H1 (cell line): ENCODE results near the gene TOGARAM1. TPM values are rescaled to one million over a fixed set of nuclear protein-coding genes. Genes with fewer than 3 reads are reported as not detected.

Source experiments
- BRCA1 ChIP-seq: IDR thresholded peaks from 2 replicates; pipeline ENCODE4 v1.6.1; 2012; ENCODE audit warnings: low read depth, low read length, improper control_type of control experiment
- CHD7 ChIP-seq: fragments of 300-600 bp; sonication (generic); IDR thresholded peaks from 2 replicates; pipeline ENCODE4 v1.7.1; 2012; ENCODE audit warnings: low read length, moderate library complexity, mild to moderate bottlenecking, inconsistent platforms; ENCODE audit not compliant: insufficient replicate concordance
- CTCF ChIP-seq, 3 experiments: IDR thresholded peaks; 1 replicate in 2 of 3; 2 replicates in 1 of 3; pipeline versions ENCODE4 v1.5.1 to v1.6.1; 2011; ENCODE audit warnings: low read length in 3 of 3, mild to moderate bottlenecking in 3 of 3, inconsistent platforms in 2 of 3, low read depth in 1 of 3, moderate library complexity in 1 of 3; ENCODE audit not compliant: insufficient read depth in 1 of 3; ENCODE audit errors: control extremely low read depth in 1 of 3
- EZH2 ChIP-seq: fragments of 200-600 bp; sonication (generic); IDR thresholded peaks from 2 replicates; pipeline ENCODE4 v1.7.1; 2012; ENCODE audit warnings: low read depth, mild to moderate bottlenecking, moderate library complexity, low read length, inconsistent platforms; ENCODE audit not compliant: severe bottlenecking
- FOSL1 ChIP-seq: IDR thresholded peaks from 2 replicates; pipeline ENCODE4 v1.6.1; 2011; ENCODE audit warnings: mild to moderate bottlenecking, low read depth, low read length, moderate library complexity; ENCODE audit not compliant: insufficient read depth
- HDAC6 ChIP-seq: IDR thresholded peaks from one replicate; pipeline ENCODE4 v1.7.1; 2012; ENCODE audit warnings: low read depth, mild to moderate bottlenecking, inconsistent platforms, low read length, moderate library complexity
- SUZ12 ChIP-seq: fragments of 200-600 bp; sonication (generic); IDR thresholded peaks from 2 replicates; pipeline ENCODE4 v1.6.1; 2012; ENCODE audit warnings: mild to moderate bottlenecking, inconsistent platforms, low read length, moderate library complexity, mixed read lengths
- TEAD4 ChIP-seq: IDR thresholded peaks from 2 replicates; pipeline ENCODE4 v1.6.1; 2012; ENCODE audit warnings: low read depth, low read length, inconsistent platforms, mixed read lengths
- ZNF274 ChIP-seq: IDR thresholded peaks from 2 replicates; pipeline ENCODE4 v1.7.0; 2012; ENCODE audit warnings: low read length, borderline replicate concordance; ENCODE audit errors: extremely low read depth
- polyA plus RNA-seq, 7 experiments: library from polyadenylated mRNA; depleted of rRNA in 3 of 7; stranded (reverse) in 5 of 7; unstranded in 2 of 7; fragments of >200 nt in 5 of 7; fragments of 200-250 nt in 2 of 7; gene quantifications; 1 replicate in 5 of 7; 2 replicates in 1 of 7; 4 replicates in 1 of 7; pipeline versions ENCODE4 v1.2.1 to v1.2.3, GENCODE V29; 2011 to 2013; ENCODE audit warnings: missing spikeins in 2 of 7, mixed read lengths in 2 of 7
- total RNA-seq: library from RNA; stranded (reverse); fragmentation: NEBNext Ultra II Directional; extraction: Animal tissue kit (Norgen Biotek cat#: 25700); gene quantifications from 2 replicates; pipeline ENCODE4 v1.2.1, GENCODE V29; 2021

Gene TOGARAM1
- total and polyA plus RNA-seq, 2 of the 8 experiments (the other 6 are each of a cell fraction or from before 2014, with no cell fraction given) = 2.5 to 6.8 TPM

- no peak for TF ChIP-seq CHD7
- no peak for TF ChIP-seq BRCA1
- TF ChIP-seq FOSL1 = no peak
- TF ChIP-seq HDAC6 = no peak
- TF ChIP-seq TEAD4 = no peak
- no peak for TF ChIP-seq SUZ12
- no peak for TF ChIP-seq CTCF (IDR thresholded peaks at IDR 0.05; ENCODE audit: control extremely low read depth in 1 of 3, insufficient read depth in 1 of 3, low read depth in 1 of 3, low read length in 3 of 3)
- no peak for TF ChIP-seq EZH2
- no peak for TF ChIP-seq ZNF274
Measured at GRCh38 chr14:45041641-45042040, 79.7 kb downstream of the TOGARAM1 start (continued).
